ENCODE data around the gene SORCS2.

GRCh38 chr4:7790999-7791398 lies 598.7 kb downstream of the SORCS2 start:
- TF ChIP-seq, protein P1, sequence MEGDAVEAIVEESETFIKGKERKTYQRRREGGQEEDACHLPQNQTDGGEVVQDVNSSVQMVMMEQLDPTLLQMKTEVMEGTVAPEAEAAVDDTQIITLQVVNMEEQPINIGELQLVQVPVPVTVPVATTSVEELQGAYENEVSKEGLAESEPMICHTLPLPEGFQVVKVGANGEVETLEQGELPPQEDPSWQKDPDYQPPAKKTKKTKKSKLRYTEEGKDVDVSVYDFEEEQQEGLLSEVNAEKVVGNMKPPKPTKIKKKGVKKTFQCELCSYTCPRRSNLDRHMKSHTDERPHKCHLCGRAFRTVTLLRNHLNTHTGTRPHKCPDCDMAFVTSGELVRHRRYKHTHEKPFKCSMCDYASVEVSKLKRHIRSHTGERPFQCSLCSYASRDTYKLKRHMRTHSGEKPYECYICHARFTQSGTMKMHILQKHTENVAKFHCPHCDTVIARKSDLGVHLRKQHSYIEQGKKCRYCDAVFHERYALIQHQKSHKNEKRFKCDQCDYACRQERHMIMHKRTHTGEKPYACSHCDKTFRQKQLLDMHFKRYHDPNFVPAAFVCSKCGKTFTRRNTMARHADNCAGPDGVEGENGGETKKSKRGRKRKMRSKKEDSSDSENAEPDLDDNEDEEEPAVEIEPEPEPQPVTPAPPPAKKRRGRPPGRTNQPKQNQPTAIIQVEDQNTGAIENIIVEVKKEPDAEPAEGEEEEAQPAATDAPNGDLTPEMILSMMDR (IDR thresholded peaks at IDR 0.05): no peak
- no peak for TF ChIP-seq POLR2A (IDR thresholded peaks at IDR 0.05)

Data from prostate gland (tissue), 2 donors.